A549 treated with dexamethasone at 1 μM for 4 hours (cell line): Measurements from ENCODE around the gene PRKCSH. TPM values are rescaled to one million over a fixed set of nuclear protein-coding genes. Genes with fewer than 3 reads are reported as not detected.

Experiments used
- total RNA-seq: library from RNA; stranded (reverse); fragments of 200-300 nt; extraction: Qiagen RNA extraction; gene quantifications from 5 replicates; pipeline ENCODE4 v1.2.3, GENCODE V29; 2022

PRKCSH gene
- 228 to 275 TPM (median 269 TPM) in 5 replicates for total RNA-seq

GRCh38 chr19:11435057-11435832 is at the start of gene PRKCSH, which contains the start of gene ODAD3:
PRKCSH (plus strand) TSS chr19:11435635; CDS start chr19:11436118, 483 bp downstream.
ODAD3 (minus strand) TSS chr19:11435121; CDS start chr19:11435016, 105 bp downstream.

GRCh38 chr19:11418549-11419506 is 16.6 kb upstream of the PRKCSH start, which contains the start of gene RGL3:
RGL3 (minus strand) TSS chr19:11419314; CDS start chr19:11419278, 36 bp downstream.

GRCh38 chr19:11480715-11481533 is 45.5 kb downstream of the PRKCSH start, which contains the start of gene ELAVL3:
ELAVL3 (minus strand) TSS chr19:11481046; CDS start chr19:11480608, 438 bp downstream.

Other genes with a start within 250 kb of the PRKCSH start
- gene KANK2, start 238.1 kb upstream of the PRKCSH start, total RNA-seq: 38.3 to 59.6 TPM (median 57.9 TPM) in 5 replicates
- gene ANGPTL8, start 196.0 kb upstream of the PRKCSH start, total RNA-seq: not detected in 5 replicates
- 8.6 to 10.8 TPM (median 8.9 TPM) in 5 replicates for gene DOCK6, start 173.1 kb upstream of the PRKCSH start, total RNA-seq
- gene TSPAN16, start 139.5 kb upstream of the PRKCSH start, total RNA-seq: not detected in 5 replicates
- gene RAB3D, start 96.0 kb upstream of the PRKCSH start, total RNA-seq: 4.3 to 6.0 TPM (median 5.4 TPM) in 5 replicates
- gene TMEM205, start 89.4 kb upstream of the PRKCSH start, total RNA-seq: 95.8 to 123 TPM (median 104 TPM) in 5 replicates
- gene CCDC159, start 89.1 kb upstream of the PRKCSH start, total RNA-seq: 4.0 to 4.7 TPM (median 4.3 TPM) in 5 replicates
- gene PLPPR2, start 80.2 kb upstream of the PRKCSH start, total RNA-seq: 8.1 to 10.0 TPM (median 9.3 TPM) in 5 replicates
- 1.6 to 2.2 TPM (median 1.8 TPM) in 5 replicates for gene SWSAP1, start 61.0 kb upstream of the PRKCSH start, total RNA-seq
- gene EPOR, start 51.3 kb upstream of the PRKCSH start, total RNA-seq: 2.9 to 4.3 TPM (median 4.0 TPM) in 5 replicates
- 0.98 to 1.8 TPM (median 1.5 TPM) in 5 replicates for gene RGL3, start 16.3 kb upstream of the PRKCSH start, total RNA-seq
- gene ODAD3, start 514 bp upstream of the PRKCSH start, total RNA-seq: 0.92 to 1.9 TPM (median 1.4 TPM) in 5 replicates
- 0.02 to 0.26 TPM (median 0.15 TPM) in 5 replicates for gene ELAVL3, start 45.4 kb downstream of the PRKCSH start, total RNA-seq
- gene ZNF653, start 70.2 kb downstream of the PRKCSH start, total RNA-seq: 2.4 to 5.6 TPM (median 4.3 TPM) in 5 replicates
- gene ECSIT, start 93.5 kb downstream of the PRKCSH start, total RNA-seq: 25.7 to 33.5 TPM (median 29.7 TPM) in 5 replicates
- gene CNN1, start 103.2 kb downstream of the PRKCSH start, total RNA-seq: 0.26 to 0.66 TPM (median 0.45 TPM) in 5 replicates
- 97.7 to 116 TPM (median 103 TPM) in 5 replicates for gene ELOF1, start 123.6 kb downstream of the PRKCSH start, total RNA-seq
- 0.11 to 0.41 TPM (median 0.25 TPM) in 5 replicates for gene ACP5, start 142.0 kb downstream of the PRKCSH start, total RNA-seq
- gene ZNF627, start 161.8 kb downstream of the PRKCSH start, total RNA-seq: 2.7 to 4.0 TPM (median 3.5 TPM) in 5 replicates